A673 (cell line): ENCODE results near the gene TESK2. TPM values are rescaled to one million over a fixed set of nuclear protein-coding genes. Genes with fewer than 3 reads are reported as not detected.

Source experiments
- BruUV-seq: library from RNA; stranded (reverse); fragments of 400-500 nt; replicated peaks from 2 replicates; lab custom pipeline; 2021; lab: Mats Ljungman, UMichigan
- CTCF ChIA-PET: fragments of 300-600 bp; sonication (Branson Sonifier 250); formaldehyde crosslinking; loops from one replicate; lab custom pipeline; 2022; ENCODE audit warnings: antibody characterized with exemption; lab: Charles Lee
- POLR2A ChIA-PET: fragments of 300-600 bp; sonication (Branson Sonifier 250); formaldehyde crosslinking; loops from one replicate; lab custom pipeline; 2022; ENCODE audit warnings: antibody characterized with exemption; ENCODE audit not compliant: low non-redundant PET; lab: Charles Lee
- DNase-seq: peaks from one replicate; pipeline ENCODE4 v3.0.0-alpha.2; 2015; ENCODE audit warnings: low spot score
- H3K27ac ChIP-seq: fragments of 200-600 bp; sonication (generic); 2 replicates; pipeline ENCODE4 v1.5.1; 2016; ENCODE audit warnings: mixed run types, low read depth, mild to moderate bottlenecking, mixed read lengths, antibody characterized with exemption, low read length; ENCODE audit not compliant: poor library complexity, severe bottlenecking
- H3K27me3 ChIP-seq: fragments of 200-600 bp; sonication (generic); replicated peaks from 2 replicates; pipeline ENCODE4 v1.6.1; 2017; ENCODE audit warnings: mixed run types, low read depth, mild to moderate bottlenecking, mixed read lengths, antibody characterized with exemption, low read length; ENCODE audit not compliant: insufficient read depth, poor library complexity
- H3K36me3 ChIP-seq: fragments of 200-600 bp; sonication (generic); 2 replicates; pipeline ENCODE4 v1.6.1; 2016; ENCODE audit warnings: mixed run types, mild to moderate bottlenecking, mixed read lengths, antibody characterized with exemption, low read length; ENCODE audit not compliant: insufficient read depth, poor library complexity, severe bottlenecking
- H3K4me1 ChIP-seq: fragments of 200-600 bp; sonication (generic); 2 replicates; pipeline ENCODE4 v1.6.1; 2017; ENCODE audit warnings: mixed run types, mild to moderate bottlenecking, mixed read lengths, antibody characterized with exemption, low read length; ENCODE audit not compliant: insufficient read depth, poor library complexity, severe bottlenecking
- H3K4me3 ChIP-seq: fragments of 200-600 bp; sonication (generic); 2 replicates; pipeline ENCODE4 v1.5.1; 2016; ENCODE audit warnings: low read depth, mixed run types, mild to moderate bottlenecking, mixed read lengths, low read length; ENCODE audit not compliant: poor library complexity, severe bottlenecking
- H3K9me3 ChIP-seq: fragments of 200-600 bp; sonication (generic); 2 replicates; pipeline ENCODE4 v1.6.1; 2016; ENCODE audit warnings: mixed run types, low read depth, mild to moderate bottlenecking, mixed read lengths, antibody characterized with exemption, low read length; ENCODE audit not compliant: poor library complexity, severe bottlenecking
- EZH2 ChIP-seq: fragments of 200-600 bp; sonication (generic); IDR thresholded peaks from 2 replicates; pipeline ENCODE4 v1.6.1; 2017; ENCODE audit warnings: borderline replicate concordance, low read depth, mild to moderate bottlenecking, mixed read lengths, antibody characterized with exemption, low read length; ENCODE audit not compliant: poor library complexity, severe bottlenecking
- intact Hi-C: fragments of 100-400 bp; cut with micrococcal nuclease; formaldehyde crosslinking; loops from one replicate; pipeline ENCODE4 v1.10.0; 2022; ENCODE audit not compliant: unreplicated experiment
- total RNA-seq: library from RNA; stranded (reverse); gene quantifications from 2 replicates; pipeline ENCODE4 v1.2.3, GENCODE V29; 2021
- TF ChIP-seq, protein P1 (sequence below): fragments of 300-800, 200-600 bp; sonication (generic); conservative IDR thresholded peaks from 2 replicates; pipeline ENCODE4 v1.5.1; 2017; ENCODE audit warnings: low read depth, mild to moderate bottlenecking, antibody characterized with exemption, low read length, moderate library complexity, mixed read lengths

TESK2 gene
- total RNA-seq, 1 experiment from 2014 or later, result 0.75 TPM

DNA sequence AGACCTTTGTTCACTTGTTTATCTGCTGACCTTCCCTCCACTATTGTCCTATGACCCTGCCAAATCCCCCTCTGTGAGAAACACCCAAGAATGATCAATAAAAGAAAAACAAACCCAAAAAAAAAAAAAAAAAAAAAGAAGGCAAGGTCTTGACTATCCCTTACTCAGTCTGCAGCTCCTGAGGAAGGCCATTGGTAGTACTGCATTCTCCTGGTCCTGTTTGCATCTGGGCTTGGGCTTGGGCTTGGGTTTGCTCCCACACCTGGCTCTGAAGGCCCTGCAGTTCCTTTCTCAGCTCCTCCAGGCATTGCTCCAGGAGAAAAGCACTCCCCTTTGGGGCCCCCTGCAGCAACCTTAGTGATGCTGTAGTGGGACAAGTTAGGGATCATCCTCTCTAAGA, 7.3 kb upstream of the TESK2 start:
- intact Hi-C loops, result no loop called here
- H3K27ac ChIP-seq, result no peak overlapping the region
- peaks cover 3% of the 10 kb centered on the region for H3K4me1 ChIP-seq
- H3K36me3 ChIP-seq, result no peaks in the 10 kb centered on the region
- BruUV-seq, result no TSS peak
- DNase-seq, result no peak
- ChIA-PET CTCF (interaction anchor here (0.6 kb wide), 1 partner anchor 15 kb away, joined by 3 read pairs; no protein-coding TSS in a partner anchor), POLR2A (no interaction called here)
- no peak overlapping the region for H3K4me3 ChIP-seq
- no peak for TF ChIP-seq EZH2
- TF ChIP-seq, protein P1, sequence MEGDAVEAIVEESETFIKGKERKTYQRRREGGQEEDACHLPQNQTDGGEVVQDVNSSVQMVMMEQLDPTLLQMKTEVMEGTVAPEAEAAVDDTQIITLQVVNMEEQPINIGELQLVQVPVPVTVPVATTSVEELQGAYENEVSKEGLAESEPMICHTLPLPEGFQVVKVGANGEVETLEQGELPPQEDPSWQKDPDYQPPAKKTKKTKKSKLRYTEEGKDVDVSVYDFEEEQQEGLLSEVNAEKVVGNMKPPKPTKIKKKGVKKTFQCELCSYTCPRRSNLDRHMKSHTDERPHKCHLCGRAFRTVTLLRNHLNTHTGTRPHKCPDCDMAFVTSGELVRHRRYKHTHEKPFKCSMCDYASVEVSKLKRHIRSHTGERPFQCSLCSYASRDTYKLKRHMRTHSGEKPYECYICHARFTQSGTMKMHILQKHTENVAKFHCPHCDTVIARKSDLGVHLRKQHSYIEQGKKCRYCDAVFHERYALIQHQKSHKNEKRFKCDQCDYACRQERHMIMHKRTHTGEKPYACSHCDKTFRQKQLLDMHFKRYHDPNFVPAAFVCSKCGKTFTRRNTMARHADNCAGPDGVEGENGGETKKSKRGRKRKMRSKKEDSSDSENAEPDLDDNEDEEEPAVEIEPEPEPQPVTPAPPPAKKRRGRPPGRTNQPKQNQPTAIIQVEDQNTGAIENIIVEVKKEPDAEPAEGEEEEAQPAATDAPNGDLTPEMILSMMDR, result no peak
- no peaks in the 10 kb centered on the region for H3K27me3 ChIP-seq
- no peaks in the 10 kb centered on the region for H3K9me3 ChIP-seq

DNA sequence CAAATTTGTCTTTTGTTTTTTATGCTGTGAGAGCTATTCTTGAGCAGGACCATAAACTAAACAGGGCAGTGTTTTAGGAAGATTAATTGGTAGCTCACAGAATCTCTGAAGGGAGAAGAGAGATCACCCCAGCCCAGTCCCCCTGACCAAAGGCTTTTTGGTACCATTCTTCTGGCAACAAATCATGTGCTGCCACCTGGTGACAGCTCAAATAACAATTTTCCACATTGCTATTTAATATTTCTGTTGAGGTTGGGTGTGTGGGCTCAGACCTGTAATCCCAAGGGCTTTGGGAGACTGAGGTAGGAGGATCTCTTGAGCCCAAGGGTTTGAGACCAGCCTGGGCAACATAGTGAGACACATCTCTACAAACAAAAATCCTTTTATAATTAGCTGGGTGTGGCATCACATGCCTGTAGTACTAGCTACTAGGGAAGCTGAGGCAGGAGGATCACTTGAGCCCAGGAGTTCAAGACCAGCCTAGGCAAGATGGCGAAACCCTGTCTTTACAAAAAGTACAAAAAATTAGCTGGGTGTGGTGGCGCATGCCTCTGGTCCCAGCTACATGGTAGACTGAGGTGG, 2.2 kb upstream of the TESK2 start:
- ChIA-PET POLR2A (no interaction called here), CTCF (interaction anchor here (0.7 to 3.1 kb wide), 5 partner anchors 20 to 479 kb away, joined by 3 to 22 read pairs (median 4); no protein-coding TSS in a partner anchor)
- Histone ChIP-seq H3K9me3 (no peaks in the 10 kb centered on the region), H3K4me3 (no peak overlapping the region), H3K4me1 (peaks cover 3% of the 10 kb centered on the region), H3K36me3 (no peaks in the 10 kb centered on the region), H3K27ac (no peak overlapping the region), H3K27me3 (peaks cover 16% of the 10 kb centered on the region)
- no peak for TF ChIP-seq EZH2
- TF ChIP-seq, protein P1, result peak; percentile 65
- intact Hi-C loops, result loop anchor here (1.0 to 5.0 kb wide), 4 partner anchors 133 to 479 kb away; partner anchors contain the start of genes MUTYH and TOE1
- peak; percentile 59 for DNase-seq
- no TSS peak for BruUV-seq

DNA sequence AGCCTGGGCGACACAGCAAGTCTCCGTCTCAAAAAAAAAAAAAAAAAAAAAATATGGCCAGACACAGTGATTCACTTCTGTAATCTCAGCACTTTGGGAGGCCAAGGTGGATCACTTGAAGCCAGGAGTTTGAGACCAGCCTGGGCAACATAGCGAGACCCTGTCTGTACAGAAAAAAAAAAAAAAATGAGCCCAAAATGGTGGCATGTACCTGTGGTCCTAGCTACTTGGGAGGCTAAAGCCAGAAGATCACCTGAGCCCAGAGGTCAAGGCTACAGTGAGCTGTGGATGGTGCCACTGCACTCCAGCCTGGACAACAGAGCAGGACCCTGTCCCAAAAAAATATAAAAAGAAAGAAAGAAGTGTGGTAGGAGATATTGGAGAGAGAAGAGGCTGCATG, 1.7 kb upstream of the TESK2 start:
- no peak overlapping the region for H3K4me3 ChIP-seq
- DNase-seq, result no peak
- peaks cover 3% of the 10 kb centered on the region for H3K4me1 ChIP-seq
- peaks cover 16% of the 10 kb centered on the region for H3K27me3 ChIP-seq
- POLR2A ChIA-PET, result no interaction called here
- intact Hi-C loops, result loop anchor here (1.0 to 5.0 kb wide), 4 partner anchors 132 to 478 kb away; partner anchors contain the start of genes MUTYH and TOE1
- no TSS peak for BruUV-seq
- TF ChIP-seq EZH2, result no peak
- TF ChIP-seq, protein P1, result no peak
- CTCF ChIA-PET, result interaction anchor here (0.6 to 3.1 kb wide), 6 partner anchors 20 to 478 kb away, joined by 3 to 22 read pairs (median 4); no protein-coding TSS in a partner anchor
- no peaks in the 10 kb centered on the region for H3K36me3 ChIP-seq
- H3K9me3 ChIP-seq, result no peaks in the 10 kb centered on the region
- no peak overlapping the region for H3K27ac ChIP-seq
